DMS 273 (cell line): ENCODE data around the gene TF.
A peak's percentile ranks its signal among the peaks of the same experiment; 100 is the strongest.

ENCODE experiments used
- DNase-seq: peaks from one replicate; lab custom pipeline; 2025; ENCODE audit not compliant: unreplicated experiment; lab: John Stamatoyannopoulos, UW

Gene TF

GRCh38 chr3:133805384-133805701 is 59.1 kb downstream of the TF start:
- no peak for DNase-seq

DNA sequence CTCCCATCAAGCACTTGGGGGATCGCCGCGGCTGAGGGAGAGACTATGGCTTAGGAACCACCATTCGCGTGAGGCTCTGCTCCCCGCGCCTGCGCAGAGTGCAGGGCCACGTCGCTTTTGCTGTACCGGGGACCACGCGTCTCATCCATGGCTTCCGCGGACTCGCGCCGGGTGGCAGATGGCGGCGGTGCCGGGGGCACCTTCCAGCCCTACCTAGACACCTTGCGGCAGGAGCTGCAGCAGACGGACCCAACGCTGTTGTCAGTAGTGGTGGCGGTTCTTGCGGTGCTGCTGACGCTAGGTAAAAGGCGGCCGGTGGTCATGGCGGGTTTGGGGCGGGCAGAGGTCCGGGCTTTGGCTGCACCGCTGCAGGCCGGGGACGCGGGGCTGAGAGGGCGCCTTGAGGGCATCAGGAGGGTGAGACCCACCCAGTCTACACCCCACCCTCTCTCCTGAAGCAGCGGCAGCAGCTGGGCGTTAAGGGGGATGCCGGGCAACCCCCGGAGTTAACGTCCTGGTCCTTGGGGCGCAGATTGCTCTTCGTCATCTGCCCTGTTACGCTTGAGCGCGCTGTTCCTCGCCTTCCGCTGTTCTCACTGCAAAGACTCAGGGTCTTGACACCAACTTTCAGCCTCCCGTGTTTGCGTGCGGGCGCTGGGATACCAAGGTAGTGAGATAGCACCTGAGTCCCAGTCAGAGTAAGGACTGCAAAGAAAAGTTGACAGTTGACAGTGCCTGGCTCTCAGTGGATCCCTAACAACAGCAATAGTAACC is 59.7 kb downstream of the TF start, which contains the start of gene SRPRB:
Gene SRPRB, plus strand, starts transcription at position 114 of the 774 bp plus-strand sequence. Its CDS starts 34 bp downstream, at position 148.
- DNase-seq = peak; percentile 99

- no peak for DNase-seq
These were observed 66.7 kb downstream of the TF start for GRCh38 chr3:133812872-133813271.

DNA sequence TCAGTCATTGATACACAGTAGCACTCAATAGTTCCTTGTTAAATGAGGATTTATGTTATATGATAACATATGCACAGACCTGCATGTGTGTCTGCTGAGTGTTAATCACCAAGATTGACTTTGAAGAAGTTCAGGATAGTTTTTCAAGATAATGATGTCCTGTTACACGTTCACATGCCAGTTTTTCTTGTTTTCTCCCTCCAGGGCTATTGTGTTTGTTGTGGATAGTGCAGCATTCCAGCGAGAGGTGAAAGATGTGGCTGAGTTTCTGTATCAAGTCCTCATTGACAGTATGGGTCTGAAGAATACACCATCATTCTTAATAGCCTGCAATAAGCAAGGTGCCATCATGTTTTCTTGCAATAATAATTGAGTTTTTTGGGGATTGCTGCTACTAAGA is 69.2 kb downstream of the TF start:
- no peak for DNase-seq

DNA sequence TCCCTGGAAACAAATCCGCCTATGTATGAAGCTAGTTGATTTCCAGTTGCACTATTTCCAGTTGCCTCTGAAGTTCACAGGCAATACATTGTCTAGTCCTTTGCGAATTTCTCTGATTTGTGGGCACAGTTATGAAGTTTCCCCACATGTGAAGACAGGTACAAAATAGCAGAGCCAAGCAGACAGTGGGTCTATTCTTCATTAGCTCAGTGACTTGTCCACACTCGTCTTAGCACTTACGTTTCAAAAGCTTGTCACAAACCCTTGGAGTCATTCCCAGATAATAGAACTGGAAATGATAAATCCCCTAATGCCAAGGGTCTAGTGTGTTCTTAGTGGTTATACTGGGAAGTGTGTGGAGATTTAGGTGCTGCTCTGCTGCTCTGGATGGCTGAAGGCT is 73.9 kb downstream of the TF start:
- DNase-seq = no peak

GRCh38 chr3:133820889-133821675 is 74.9 kb downstream of the TF start:
- no peak for DNase-seq

- DNase-seq = peak; percentile 94
These were observed 75.8 kb downstream of the TF start for GRCh38 chr3:133821767-133822638.

- no peak for DNase-seq
These were observed 78.8 kb downstream of the TF start for GRCh38 chr3:133824961-133825485.

- no peak for DNase-seq
These were observed 80.0 kb downstream of the TF start for GRCh38 chr3:133825969-133826727.

DNA sequence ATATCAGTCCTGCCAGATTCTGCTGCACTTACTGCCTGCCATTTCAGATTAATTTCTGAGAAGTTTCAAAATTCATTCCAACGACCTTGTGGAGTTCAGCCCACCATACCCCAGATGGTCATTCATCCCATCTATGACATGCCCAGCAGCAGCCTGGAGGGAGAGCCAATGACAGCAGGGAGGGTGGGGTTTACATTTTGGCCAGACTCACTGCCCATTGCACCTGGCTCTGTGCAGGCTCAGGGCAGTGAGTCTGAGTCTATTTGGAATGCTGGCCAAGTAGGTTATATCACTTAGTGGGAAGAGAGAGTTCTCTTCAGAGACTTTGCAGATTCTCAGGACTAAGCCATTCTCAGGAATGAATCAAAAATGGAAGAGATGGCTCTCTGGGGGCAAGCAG is 80.9 kb downstream of the TF start:
- DNase-seq = no peak

DNA sequence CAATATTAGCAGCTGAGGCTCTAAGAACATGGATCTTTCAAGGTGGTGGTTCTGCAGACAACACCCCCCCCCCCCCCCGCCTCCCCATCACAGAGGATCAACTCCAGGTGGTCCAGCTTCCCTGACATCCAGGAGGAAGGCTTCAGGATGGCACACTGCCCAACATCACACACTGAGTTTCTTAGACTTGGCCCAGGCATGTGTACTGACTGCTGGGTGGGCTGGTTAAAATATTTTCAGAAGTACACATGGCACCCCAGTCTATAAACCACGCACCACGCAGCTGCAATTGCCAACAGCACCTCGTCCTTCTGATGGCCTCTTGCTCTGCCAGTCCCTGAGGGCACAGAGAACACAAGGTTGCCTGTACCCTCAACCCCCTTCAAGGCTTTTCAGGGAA is 81.5 kb downstream of the TF start:
- peak; percentile 37 for DNase-seq

DNA sequence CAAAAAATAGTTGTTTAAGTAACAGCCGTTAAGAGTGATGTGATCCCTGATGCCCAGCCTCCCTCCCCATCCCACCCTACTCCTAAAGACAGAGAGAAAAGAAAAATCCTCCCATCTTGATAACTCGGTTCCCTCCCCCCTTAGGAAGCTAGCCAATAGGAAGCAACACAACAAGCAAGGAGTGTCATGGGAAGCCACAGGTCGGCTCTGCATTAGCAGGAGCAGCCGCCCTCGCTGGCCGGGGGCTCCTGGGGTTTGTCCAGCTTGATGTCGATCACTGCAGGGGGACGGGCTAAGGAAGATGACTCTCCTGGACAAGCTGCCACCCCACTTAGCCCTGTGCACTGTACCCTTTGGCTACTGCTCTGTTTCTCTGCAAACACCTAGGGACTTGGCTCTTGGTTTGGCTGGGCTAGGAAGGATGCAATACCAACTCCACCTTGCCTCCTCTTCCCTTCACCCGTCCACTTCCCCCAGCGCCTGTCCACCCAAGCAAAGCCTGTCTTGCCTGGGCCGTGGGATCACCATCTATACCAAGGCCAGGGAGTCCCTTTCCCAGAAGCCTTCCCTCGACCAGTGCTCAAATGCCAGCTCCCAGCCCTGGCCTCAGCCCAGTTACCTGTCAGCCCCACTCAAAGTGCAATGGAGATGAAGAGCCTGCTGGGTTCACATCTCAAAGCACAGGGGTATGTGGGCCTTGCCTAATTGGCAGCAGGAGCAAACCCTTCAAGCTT is 82.5 kb downstream of the TF start:
- DNase-seq = peak; percentile 40

- DNase-seq = no peak
These were observed 83.1 kb downstream of the TF start for GRCh38 chr3:133829310-133829707.

DNA sequence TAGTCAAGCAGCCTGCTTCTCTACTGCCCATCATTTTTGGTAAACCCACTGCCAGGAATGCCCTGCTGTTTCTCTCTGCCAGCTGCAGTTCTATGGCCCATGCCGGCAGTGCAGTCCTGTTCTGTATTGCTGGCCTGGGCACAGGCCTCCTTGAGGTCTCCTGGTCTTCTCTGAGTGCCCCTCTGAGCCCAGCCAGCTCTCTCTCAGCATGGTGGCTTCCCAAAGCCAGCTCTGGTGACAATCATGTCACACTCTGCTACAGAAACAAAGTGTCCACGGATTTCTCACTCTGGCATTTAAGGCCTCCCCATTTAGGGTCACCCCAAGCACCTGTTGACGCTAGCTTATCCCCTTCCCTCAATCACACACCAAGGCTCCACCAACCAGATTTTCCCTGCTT is 83.9 kb downstream of the TF start:
- DNase-seq = no peak

DNA sequence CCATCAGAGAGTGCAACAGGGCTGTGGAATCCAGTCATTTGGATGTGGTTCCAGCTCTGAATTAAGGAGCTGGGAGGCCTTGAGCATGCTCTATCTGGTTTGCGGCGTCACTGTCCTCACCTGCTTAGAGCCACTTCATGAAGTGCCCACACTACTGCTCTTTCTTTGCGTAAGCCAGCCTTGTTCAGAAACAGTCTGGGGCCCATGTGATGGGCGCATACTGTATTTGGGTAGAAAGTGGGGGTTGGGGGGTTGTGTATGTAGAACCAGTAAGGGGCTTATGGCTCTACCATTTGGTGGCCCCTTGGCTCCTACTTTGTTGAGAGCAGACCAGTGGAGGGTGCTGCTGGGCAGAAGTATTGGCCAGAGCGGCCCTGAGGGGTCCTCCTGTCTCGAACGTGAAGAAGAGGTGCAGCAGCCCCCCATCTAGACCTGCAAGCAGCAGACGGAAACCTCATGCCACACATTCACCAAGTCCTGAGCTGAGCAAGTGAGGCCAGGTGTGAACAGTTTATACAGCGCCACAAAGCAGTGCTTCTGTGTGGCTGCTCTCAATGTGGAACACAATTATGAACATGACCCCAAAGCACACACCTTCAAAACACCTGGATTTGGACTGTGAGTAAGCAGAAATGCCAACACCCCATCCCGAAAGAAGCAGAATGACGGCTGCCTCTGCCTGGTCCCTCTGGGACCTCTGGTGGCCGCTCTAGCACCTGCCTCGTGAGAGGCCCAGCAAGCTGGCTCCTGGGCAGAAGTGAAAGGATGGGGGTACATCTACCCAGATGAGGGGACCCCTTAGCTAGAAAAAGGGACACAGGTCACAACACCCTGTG is 86.0 kb downstream of the TF start:
- no peak for DNase-seq

DNA sequence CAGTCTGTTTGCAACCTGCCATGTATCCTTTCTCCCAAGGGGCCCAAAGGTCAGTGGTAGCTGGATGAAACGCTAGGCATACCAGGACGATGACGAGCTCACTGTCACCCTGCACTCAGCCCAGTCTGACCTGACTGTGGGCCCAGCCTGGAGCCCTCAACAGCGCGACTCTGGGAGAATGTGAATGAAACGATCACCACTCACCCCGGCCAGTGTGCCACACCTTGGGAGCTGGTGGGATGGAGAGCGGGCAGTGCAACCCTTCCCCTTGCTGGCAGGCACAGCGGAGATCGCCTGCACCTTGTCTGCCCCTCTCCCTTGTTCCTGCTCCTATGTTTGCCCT is 86.6 kb downstream of the TF start:
- DNase-seq = no peak

- no peak for DNase-seq
These were observed 87.1 kb downstream of the TF start for GRCh38 chr3:133833267-133833666.

- DNase-seq = no peak
These were observed 87.9 kb downstream of the TF start for GRCh38 chr3:133833880-133834620.
